ENCODE data around the gene CEACAM5. TPM values are rescaled to one million over a fixed set of nuclear protein-coding genes. Genes with fewer than 3 reads are reported as not detected.

CEACAM5 gene
- total and polyA plus RNA-seq, 3 donors from 2014 or later = 0.24 to 0.50 (median 0.33) TPM

DNA sequence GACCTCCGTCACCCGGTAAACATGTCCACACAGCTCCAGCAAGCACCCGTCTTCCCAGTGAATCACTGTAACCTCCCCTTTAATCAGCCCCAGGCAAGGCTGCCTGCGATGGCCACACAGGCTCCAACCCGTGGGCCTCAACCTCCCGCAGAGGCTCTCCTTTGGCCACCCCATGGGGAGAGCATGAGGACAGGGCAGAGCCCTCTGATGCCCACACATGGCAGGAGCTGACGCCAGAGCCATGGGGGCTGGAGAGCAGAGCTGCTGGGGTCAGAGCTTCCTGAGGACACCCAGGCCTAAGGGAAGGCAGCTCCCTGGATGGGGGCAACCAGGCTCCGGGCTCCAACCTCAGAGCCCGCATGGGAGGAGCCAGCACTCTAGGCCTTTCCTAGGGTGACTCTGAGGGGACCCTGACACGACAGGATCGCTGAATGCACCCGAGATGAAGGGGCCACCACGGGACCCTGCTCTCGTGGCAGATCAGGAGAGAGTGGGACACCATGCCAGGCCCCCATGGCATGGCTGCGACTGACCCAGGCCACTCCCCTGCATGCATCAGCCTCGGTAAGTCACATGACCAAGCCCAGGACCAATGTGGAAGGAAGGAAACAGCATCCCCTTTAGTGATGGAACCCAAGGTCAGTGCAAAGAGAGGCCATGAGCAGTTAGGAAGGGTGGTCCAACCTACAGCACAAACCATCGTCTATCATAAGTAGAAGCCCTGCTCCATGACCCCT, 9.0 kb upstream of the CEACAM5 start:
- intact Hi-C loops (cut with DNase I; ENCODE audit: low total_unique reads) = no loop called here
- no peak for DNase-seq
- Histone ChIP-seq H3K4me3 (no peak overlapping the region), H3K36me3 (ENCODE audit: low read depth, missing control alignments) (no peaks in the 10 kb centered on the region), H3K27ac (no peak overlapping the region), H3K4me1 (no peaks in the 10 kb centered on the region), H3K9me3 (no peaks in the 10 kb centered on the region), H3K27me3 (no peaks in the 10 kb centered on the region)
- WGBS, 2 donors = 80% methylated on average over 6 to 17 of the region's 17 CpGs
- TF ChIP-seq, protein P1, sequence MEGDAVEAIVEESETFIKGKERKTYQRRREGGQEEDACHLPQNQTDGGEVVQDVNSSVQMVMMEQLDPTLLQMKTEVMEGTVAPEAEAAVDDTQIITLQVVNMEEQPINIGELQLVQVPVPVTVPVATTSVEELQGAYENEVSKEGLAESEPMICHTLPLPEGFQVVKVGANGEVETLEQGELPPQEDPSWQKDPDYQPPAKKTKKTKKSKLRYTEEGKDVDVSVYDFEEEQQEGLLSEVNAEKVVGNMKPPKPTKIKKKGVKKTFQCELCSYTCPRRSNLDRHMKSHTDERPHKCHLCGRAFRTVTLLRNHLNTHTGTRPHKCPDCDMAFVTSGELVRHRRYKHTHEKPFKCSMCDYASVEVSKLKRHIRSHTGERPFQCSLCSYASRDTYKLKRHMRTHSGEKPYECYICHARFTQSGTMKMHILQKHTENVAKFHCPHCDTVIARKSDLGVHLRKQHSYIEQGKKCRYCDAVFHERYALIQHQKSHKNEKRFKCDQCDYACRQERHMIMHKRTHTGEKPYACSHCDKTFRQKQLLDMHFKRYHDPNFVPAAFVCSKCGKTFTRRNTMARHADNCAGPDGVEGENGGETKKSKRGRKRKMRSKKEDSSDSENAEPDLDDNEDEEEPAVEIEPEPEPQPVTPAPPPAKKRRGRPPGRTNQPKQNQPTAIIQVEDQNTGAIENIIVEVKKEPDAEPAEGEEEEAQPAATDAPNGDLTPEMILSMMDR (IDR thresholded peaks at IDR 0.05) = no peak
- TF ChIP-seq POLR2A (IDR thresholded peaks at IDR 0.05) = no peak

DNA sequence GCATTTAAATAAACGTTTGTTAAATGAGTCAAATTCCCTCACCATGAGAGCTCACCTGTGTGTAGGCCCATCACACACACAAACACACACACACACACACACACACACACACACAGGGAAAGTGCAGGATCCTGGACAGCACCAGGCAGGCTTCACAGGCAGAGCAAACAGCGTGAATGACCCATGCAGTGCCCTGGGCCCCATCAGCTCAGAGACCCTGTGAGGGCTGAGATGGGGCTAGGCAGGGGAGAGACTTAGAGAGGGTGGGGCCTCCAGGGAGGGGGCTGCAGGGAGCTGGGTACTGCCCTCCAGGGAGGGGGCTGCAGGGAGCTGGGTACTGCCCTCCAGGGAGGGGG, 8.5 kb upstream of the CEACAM5 start:
- H3K27ac ChIP-seq = no peak overlapping the region
- H3K36me3 ChIP-seq (ENCODE audit: low read depth, missing control alignments) = no peaks in the 10 kb centered on the region
- no peaks in the 10 kb centered on the region for H3K4me1 ChIP-seq
- no peak for DNase-seq
- H3K27me3 ChIP-seq = no peaks in the 10 kb centered on the region
- intact Hi-C loops (cut with DNase I; ENCODE audit: low total_unique reads) = no loop called here
- TF ChIP-seq, protein P1 (IDR thresholded peaks at IDR 0.05) = no peak
- no peak for TF ChIP-seq POLR2A (IDR thresholded peaks at IDR 0.05)
- H3K9me3 ChIP-seq = no peaks in the 10 kb centered on the region
- 57 to 71% methylated on average over 1 to 2 of the region's 2 CpGs for WGBS, 2 donors
- H3K4me3 ChIP-seq = no peak overlapping the region

DNA sequence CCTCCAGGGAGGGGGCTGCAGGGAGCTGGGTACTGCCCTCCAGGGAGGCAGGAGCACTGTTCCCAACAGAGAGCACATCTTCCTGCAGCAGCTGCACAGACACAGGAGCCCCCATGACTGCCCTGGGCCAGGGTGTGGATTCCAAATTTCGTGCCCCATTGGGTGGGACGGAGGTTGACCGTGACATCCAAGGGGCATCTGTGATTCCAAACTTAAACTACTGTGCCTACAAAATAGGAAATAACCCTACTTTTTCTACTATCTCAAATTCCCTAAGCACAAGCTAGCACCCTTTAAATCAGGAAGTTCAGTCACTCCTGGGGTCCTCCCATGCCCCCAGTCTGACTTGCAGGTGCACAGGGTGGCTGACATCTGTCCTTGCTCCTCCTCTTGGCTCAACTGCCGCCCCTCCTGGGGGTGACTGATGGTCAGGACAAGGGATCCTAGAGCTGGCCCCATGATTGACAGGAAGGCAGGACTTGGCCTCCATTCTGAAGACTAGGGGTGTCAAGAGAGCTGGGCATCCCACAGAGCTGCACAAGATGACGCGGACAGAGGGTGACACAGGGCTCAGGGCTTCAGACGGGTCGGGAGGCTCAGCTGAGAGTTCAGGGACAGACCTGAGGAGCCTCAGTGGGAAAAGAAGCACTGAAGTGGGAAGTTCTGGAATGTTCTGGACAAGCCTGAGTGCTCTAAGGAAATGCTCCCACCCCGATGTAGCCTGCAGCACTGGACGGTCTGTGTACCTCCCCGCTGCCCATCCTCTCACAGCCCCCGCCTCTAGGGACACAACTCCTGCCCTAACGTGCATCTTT, 7.8 kb upstream of the CEACAM5 start:
- intact Hi-C loops (cut with DNase I; ENCODE audit: low total_unique reads) = no loop called here
- no peak for DNase-seq
- WGBS, 2 donors = 78 to 80% methylated on average over 13 of the region's 13 CpGs
- Histone ChIP-seq H3K4me3 (no peak overlapping the region), H3K27me3 (no peaks in the 10 kb centered on the region), H3K27ac (no peak overlapping the region), H3K36me3 (ENCODE audit: low read depth, missing control alignments) (no peaks in the 10 kb centered on the region), H3K9me3 (no peaks in the 10 kb centered on the region), H3K4me1 (no peaks in the 10 kb centered on the region)
- TF ChIP-seq, protein P1 (IDR thresholded peaks at IDR 0.05) = no peak
- TF ChIP-seq POLR2A (IDR thresholded peaks at IDR 0.05) = no peak

DNA sequence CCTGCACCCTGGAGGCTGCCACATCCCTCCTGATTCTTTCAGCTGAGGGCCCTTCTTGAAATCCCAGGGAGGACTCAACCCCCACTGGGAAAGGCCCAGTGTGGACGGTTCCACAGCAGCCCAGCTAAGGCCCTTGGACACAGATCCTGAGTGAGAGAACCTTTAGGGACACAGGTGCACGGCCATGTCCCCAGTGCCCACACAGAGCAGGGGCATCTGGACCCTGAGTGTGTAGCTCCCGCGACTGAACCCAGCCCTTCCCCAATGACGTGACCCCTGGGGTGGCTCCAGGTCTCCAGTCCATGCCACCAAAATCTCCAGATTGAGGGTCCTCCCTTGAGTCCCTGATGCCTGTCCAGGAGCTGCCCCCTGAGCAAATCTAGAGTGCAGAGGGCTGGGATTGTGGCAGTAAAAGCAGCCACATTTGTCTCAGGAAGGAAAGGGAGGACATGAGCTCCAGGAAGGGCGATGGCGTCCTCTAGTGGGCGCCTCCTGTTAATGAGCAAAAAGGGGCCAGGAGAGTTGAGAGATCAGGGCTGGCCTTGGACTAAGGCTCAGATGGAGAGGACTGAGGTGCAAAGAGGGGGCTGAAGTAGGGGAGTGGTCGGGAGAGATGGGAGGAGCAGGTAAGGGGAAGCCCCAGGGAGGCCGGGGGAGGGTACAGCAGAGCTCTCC, 6.9 kb upstream of the CEACAM5 start:
- intact Hi-C loops (cut with DNase I; ENCODE audit: low total_unique reads) = no loop called here
- H3K27ac ChIP-seq = no peak overlapping the region
- H3K27me3 ChIP-seq = no peaks in the 10 kb centered on the region
- no peaks in the 10 kb centered on the region for H3K36me3 ChIP-seq (ENCODE audit: low read depth, missing control alignments)
- H3K4me3 ChIP-seq = no peak overlapping the region
- H3K9me3 ChIP-seq = no peaks in the 10 kb centered on the region
- no peaks in the 10 kb centered on the region for H3K4me1 ChIP-seq
- WGBS, 2 donors = 32 to 33% methylated on average over 5 to 10 of the region's 10 CpGs
- no peak for DNase-seq
- TF ChIP-seq POLR2A (IDR thresholded peaks at IDR 0.05) = no peak
- TF ChIP-seq, protein P1 (IDR thresholded peaks at IDR 0.05) = no peak

All from testis (tissue), 3 donors.